Hippocampal formation (tissue), 2 donors: Measurements from ENCODE around the gene ATP6V1C2.
"Not testable (repeated sequence)": the region's sequence is repeated elsewhere in the genome, so short reads cannot be mapped to it uniquely, and the experiment has no call there.

ENCODE experiments used
- DNase-seq, 2 donors: peaks; one replicate each; lab custom pipeline; 2025; lab: John Stamatoyannopoulos, UW

Gene ATP6V1C2

GRCh38 chr2:10770956-10771750 lies 49.7 kb downstream of the ATP6V1C2 start:
- DNase-seq = no peak

- DNase-seq = no peak
These were observed 50.4 kb downstream of the ATP6V1C2 start for GRCh38 chr2:10771786-10772185.

DNA sequence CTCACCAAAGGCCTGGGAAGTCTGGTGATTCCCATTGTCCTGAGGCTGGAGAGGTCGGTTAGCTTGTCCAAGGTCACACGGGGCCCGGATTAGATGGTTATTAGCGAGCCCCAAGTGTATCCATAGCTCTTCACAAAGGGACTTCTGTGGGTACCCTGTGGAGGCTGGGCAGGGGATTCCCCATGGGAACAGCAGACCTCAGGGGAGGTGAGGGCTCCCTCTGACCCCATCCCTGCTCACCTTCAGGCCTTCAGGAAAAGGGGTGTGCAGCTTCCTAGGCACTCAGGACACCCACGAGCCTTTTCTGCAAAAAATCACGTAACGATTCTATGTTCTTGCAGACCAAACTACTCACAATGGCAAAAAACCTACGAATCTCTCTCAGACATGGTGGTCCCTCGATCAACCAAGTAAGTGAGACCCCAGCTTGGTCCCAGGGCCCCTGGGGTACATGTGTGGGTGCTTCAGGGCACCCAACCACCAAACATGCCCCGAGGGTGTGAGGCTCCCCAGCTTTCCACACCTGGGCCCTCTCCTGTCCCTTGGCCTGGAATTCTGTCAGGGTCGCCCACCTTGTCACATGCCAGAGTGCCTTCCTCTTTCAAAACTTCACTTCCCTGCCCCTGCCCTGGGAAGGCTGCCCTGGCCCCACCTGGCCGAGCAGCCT lies 50.9 kb downstream of the ATP6V1C2 start:
- no peak for DNase-seq

DNA sequence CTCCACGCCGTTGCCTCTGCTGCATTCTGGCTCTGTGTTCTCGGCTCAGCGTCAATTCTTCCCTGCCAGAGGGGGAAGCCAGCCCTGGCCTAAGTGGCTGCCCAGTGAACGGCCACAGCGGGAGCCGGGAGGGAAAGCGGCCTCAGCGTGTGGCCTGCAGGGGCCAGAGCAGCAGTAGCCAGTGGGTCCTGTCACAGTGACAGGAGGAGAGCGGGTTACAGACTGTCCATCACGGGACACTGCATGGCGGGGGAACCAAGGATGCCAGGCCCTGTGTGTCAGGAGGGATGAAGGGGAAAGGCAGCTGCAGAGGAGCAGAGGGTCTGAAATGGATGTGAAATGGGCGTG lies 51.4 kb downstream of the ATP6V1C2 start:
- no peak for DNase-seq

DNA sequence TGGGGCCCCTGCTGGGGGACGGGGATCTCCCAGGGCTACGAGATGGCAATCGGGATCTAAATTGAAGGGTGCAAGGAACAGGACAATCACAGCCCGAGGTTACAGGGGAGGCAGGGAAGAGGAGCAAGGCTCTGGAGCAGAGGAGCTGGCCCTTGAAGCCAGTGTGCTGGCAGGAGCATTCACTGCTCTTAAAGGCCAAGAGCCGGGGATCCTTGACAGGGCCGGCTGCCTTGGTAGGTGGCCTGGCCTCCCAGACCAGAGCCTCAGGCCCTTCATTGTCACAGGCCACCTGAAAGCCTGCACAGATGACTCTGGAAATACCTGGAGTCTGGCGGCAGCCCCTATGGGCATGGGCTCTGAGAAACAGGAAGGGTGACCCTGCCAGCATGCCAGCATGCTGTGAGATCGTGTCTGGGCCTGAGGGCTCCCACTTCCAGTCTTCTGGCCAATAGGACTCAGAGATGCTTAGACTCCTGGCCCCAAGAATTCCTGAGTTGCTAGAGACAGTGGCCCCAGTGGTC lies 52.5 kb downstream of the ATP6V1C2 start:
- no peak for DNase-seq

GRCh38 chr2:10774394-10774793 lies 53.0 kb downstream of the ATP6V1C2 start:
- no peak for DNase-seq

- DNase-seq = no peak
These were observed 53.8 kb downstream of the ATP6V1C2 start for GRCh38 chr2:10775021-10775780.

DNA sequence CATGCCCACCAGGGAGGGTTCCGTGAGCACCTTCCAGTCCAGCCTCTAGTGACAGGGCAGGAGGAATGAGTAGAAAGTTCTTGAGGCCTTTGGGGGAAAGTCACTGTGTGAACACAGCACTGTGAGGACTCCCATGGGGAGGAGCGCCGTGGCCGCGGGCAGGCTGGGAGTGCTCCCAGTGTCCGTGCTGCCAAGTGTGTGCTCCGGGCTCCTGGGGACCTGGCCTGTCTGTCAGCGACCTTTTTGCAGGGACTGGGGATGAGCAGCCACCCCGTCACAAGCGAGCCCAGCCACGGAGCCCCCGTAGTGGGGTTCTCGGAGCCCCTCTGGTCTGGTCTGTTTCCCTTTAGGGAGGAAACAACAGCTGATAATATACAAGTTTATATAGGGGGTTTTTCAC lies 54.4 kb downstream of the ATP6V1C2 start:
- DNase-seq = no peak

DNA sequence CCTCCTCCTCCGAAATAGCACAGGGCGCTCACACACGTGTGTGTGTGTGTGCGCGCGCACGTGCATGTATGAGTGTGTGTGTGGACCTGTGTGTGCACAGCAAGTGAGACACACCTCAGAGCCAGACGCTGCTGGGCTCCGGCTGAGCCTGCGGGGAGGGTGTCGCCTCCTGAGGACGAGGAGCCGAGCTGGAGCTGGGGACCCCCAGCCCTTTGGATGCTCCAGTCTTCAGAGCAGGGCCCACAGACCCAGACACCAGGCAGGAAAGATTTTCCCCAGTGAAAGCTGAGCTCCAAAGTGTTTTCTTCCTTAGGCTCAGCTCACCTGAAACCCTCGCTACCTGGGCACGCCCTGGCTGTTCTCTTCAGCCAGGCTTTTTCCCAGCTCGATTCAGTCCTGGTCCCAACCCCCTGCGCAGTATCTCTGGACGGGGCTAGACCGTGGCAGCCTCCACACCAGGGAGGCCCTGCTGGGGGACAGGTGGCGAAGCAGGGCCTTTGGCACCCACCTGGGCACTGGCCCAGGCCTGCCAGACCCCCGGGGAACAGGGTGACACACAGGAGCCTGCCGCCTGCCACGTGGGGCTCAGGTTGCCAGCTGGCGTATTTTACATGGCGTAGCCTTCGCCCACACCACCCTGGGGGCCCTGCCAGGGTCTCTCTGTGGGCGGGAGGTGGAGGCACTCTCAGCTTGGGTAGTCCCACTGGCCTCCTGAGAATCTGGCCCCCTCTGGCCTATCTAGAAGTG lies 55.0 kb downstream of the ATP6V1C2 start:
- DNase-seq = no peak

DNA sequence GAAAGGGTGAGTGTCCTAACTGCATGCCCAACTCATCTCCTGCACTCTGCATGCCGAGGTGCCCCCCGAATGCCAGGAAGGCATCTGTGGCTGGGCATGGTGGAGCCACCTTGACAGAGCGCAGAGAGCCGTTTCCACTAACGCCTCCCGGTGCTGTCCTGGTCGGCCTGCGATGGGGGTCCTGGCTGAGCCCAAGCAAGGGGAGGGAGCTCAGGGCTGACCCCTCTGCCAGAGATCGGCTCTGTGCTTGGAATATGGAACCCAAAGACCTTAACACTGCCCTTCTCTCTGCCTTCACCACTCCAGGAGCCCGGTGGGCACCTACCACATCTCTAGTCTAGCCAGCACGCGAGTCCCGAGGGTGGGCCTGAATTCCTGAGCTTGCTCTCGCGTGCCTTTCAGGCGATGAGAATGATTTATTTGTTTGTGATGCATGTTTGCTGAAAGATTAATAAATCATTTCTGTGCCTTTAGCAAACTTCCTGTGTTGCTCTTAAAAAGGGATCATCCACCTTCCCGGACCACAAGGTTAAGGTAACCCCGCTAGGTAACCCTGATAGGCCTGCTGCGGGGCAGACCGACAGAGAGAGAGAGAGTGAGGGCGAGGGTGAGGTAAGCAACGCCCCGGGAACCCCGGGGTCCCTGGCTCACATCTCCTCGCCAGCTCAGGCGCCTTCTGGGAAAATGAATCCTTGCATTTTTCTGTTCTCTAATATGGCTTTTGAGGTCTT lies 55.8 kb downstream of the ATP6V1C2 start:
- DNase-seq = no peak

DNA sequence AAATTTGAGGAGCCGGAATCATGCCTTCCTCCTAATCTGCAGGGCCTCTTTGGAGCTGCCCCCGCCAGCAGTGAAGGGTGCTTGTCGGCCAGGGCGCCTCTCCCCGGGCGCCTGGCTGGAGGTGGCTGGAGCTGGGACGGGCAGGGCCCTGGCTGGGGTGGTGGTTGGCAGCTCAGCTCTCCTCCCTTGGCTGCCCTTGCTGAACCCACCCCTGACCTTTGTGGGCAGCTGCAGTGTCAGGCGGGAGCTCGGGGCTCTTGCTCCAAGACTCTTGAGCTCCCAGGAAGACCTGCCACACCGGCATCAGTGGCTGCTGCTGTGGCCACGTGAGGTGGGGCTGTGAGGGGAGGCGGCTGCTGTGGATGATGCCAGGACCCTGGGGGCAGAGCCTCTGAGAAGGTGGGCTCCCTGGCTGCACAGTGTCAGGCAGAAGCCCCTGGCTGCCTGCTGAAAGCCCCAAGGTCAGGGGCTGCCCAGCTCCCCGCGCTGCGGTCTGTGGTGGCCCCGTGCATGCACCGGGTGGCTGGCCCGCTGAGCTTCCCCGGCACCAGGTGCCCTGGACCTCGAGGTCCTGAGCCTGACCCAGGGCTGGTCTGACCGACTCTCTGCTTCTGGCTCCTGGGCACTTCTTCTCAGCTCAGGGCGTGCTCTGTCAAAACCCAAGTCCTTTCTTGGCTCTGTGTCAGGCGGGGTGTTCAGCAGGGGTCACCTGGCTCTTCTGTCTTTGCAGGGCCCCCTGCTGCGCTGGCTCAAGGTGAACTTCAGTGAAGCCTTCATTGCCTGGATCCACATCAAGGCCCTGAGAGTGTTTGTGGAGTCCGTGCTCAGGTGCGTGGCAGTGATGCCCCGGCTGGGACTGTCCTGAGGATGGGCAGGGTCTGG lies 56.7 kb downstream of the ATP6V1C2 start:
- DNase-seq = no peak

GRCh38 chr2:10778724-10779115 lies 57.3 kb downstream of the ATP6V1C2 start:
- no peak for DNase-seq

GRCh38 chr2:10779776-10780490 lies 58.5 kb downstream of the ATP6V1C2 start:
- DNase-seq = no peak

GRCh38 chr2:10780491-10780820 lies 59.0 kb downstream of the ATP6V1C2 start:
- DNase-seq = no peak

DNA sequence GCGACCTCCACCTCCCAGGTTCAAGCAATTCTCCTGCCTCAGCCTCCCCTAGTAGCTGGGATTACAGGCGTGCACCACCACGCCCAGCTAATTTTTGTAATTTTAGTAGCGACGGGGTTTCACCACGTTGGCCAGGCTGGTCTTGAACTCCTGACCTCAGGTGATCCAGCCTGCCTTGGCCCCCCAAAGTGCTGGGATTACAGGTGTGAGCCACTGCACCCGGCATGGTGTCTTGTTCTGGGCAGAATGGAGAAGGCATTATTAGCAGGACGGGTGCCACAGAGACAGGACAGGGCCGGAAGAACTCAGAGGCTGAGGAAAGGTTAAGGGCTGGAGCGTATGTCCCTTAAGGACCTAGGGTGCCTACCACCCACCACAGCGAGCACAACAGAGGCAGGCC lies 59.4 kb downstream of the ATP6V1C2 start:
- not testable (repeated sequence) for DNase-seq

GRCh38 chr2:10781746-10782145 lies 60.3 kb downstream of the ATP6V1C2 start:
- no peak for DNase-seq

GRCh38 chr2:10783421-10783820 lies 62.0 kb downstream of the ATP6V1C2 start:
- DNase-seq = no peak

DNA sequence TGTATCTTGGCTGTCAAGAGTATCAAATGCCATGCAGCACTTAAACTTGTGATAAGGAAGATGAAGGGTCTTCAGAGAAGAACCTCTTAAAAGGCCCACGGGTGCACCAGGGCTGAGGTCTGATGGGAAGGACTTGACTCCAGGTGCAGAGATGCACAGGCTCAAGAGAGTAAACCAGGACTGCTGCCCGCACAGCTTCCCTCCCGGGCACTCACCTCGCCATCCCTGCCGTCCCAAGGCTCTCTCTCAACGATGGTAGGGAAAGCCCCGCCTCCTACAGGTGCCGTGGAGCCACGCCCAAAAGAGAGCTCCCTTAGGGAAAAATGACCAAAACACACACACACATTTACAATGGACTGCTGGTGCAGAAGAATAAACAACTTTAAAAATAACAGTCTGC lies 63.3 kb downstream of the ATP6V1C2 start:
- DNase-seq = no peak

DNA sequence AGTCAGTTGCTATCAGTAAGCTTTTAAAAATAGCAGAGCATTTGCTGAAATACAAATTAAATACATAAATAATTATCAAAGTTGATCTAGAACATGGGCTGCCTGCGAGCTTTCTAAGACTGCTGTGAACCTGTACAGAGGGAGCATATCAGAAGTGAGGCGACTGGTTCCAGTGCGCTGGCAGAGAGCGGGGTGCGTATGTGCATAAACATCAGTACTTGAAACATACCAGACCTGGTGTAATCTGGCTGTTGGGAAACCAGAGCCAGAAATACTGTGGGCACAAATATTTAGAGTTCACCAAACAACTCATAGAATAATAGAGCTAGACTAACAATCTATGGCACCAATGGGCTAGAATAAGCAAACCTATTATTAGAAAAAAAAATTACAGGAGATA lies 63.8 kb downstream of the ATP6V1C2 start:
- DNase-seq = no peak
